Fibroblast of the aortic adventitia (primary cell): ENCODE results near the gene PNLIP. TPM values are rescaled to one million over a fixed set of nuclear protein-coding genes. Genes with fewer than 3 reads are reported as not detected.

Experiments
- DNase-seq: peaks from one replicate; pipeline ENCODE4 v3.0.0-alpha.2; 2010; ENCODE audit warnings: low read depth
- H3K4me3 ChIP-seq: 2 replicates; pipeline ENCODE4 v1.5.1; 2011; ENCODE audit warnings: low read depth, mild to moderate bottlenecking, control low read depth, low read length, moderate library complexity
- CTCF ChIP-seq: IDR thresholded peaks from 2 replicates; pipeline ENCODE4 v1.5.1; 2011; ENCODE audit warnings: mild to moderate bottlenecking, low read length, control low read depth, inconsistent platforms; ENCODE audit not compliant: insufficient read depth
- total RNA-seq: library from RNA; depleted of rRNA; stranded (reverse); fragments of >200 nt; gene quantifications from 2 replicates; pipeline ENCODE4 v1.2.3, GENCODE V29; 2012; ENCODE audit warnings: low replicate concordance

Gene PNLIP
- total RNA-seq, 1 donor: not detected

GRCh38 chr10:116524736-116525135 lies 21.0 kb upstream of the PNLIP start:
- no peak overlapping the region for H3K4me3 ChIP-seq
- no peak for TF ChIP-seq CTCF
- DNase-seq: no peak

GRCh38 chr10:116526219-116526618 lies 19.5 kb upstream of the PNLIP start:
- no peak for TF ChIP-seq CTCF

GRCh38 chr10:116536810-116537209 lies 8.9 kb upstream of the PNLIP start:
- H3K4me3 ChIP-seq: no peak overlapping the region
- no peak for DNase-seq
- no peak for TF ChIP-seq CTCF

More at GRCh38 chr10:116526219-116526618, 19.5 kb upstream of the PNLIP start:
- no peak for DNase-seq
- H3K4me3 ChIP-seq: no peak overlapping the region

GRCh38 chr10:116538456-116538855 lies 7.3 kb upstream of the PNLIP start:
- no peak for DNase-seq
- no peak for TF ChIP-seq CTCF
- H3K4me3 ChIP-seq: no peak overlapping the region

GRCh38 chr10:116538992-116539391 lies 6.7 kb upstream of the PNLIP start:
- no peak for DNase-seq
- H3K4me3 ChIP-seq: no peak overlapping the region
- no peak for TF ChIP-seq CTCF

GRCh38 chr10:116540814-116541213 lies 4.9 kb upstream of the PNLIP start:
- DNase-seq: no peak
- TF ChIP-seq CTCF: no peak
- H3K4me3 ChIP-seq: no peak overlapping the region

GRCh38 chr10:116542007-116542677 lies 3.6 kb upstream of the PNLIP start:
- H3K4me3 ChIP-seq: no peak overlapping the region
- no peak for TF ChIP-seq CTCF
- no peak for DNase-seq
